Activated CD4-positive, alpha-beta T cell treated with anti-CD3 and anti-CD28 coated beads, Interleukin-2, amount 50 U/mL, for 4 hours (primary cell): ENCODE measurements around the gene PLEKHG2.

Experiments
- DNase-seq, 2 experiments: peaks; one replicate each; pipeline ENCODE4 v3.0.0-alpha.2; 2020

Gene PLEKHG2

GRCh38 chr19:39420769-39421168, 8.3 kb downstream of the PLEKHG2 start:
- no peak for DNase-seq

GRCh38 chr19:39422020-39422419, 9.6 kb downstream of the PLEKHG2 start:
- no peak for DNase-seq

GRCh38 chr19:39423258-39424086, 11.0 kb downstream of the PLEKHG2 start:
- DNase-seq: no peak

- DNase-seq: no peak
Measured at GRCh38 chr19:39424934-39425333, 12.5 kb downstream of the PLEKHG2 start.

GRCh38 chr19:39425744-39426143, 13.3 kb downstream of the PLEKHG2 start:
- no peak for DNase-seq

- DNase-seq: no peak
Measured at GRCh38 chr19:39426170-39426569, 13.7 kb downstream of the PLEKHG2 start.

- no peak for DNase-seq
Measured at GRCh38 chr19:39427707-39428106, 15.2 kb downstream of the PLEKHG2 start.

- DNase-seq: no peak
Measured at GRCh38 chr19:39428283-39429112, 16.0 kb downstream of the PLEKHG2 start.

- DNase-seq: peak; percentile 49 to 61
Measured at GRCh38 chr19:39430675-39431593, 18.5 kb downstream of the PLEKHG2 start.

- DNase-seq: no peak
Measured at GRCh38 chr19:39432677-39433025, 20.2 kb downstream of the PLEKHG2 start.

GRCh38 chr19:39433480-39434079, 21.1 kb downstream of the PLEKHG2 start:
- no peak for DNase-seq

GRCh38 chr19:39434123-39435076, 21.9 kb downstream of the PLEKHG2 start:
- DNase-seq: no peak

- DNase-seq: peak; percentile 99 to 100
Measured at GRCh38 chr19:39435499-39436349, 23.3 kb downstream of the PLEKHG2 start, which contains the start of gene RPS16. TSS of gene RPS16 (minus strand) at chr19:39435949. CDS start at chr19:39435895, 54 bp downstream.

GRCh38 chr19:39436350-39436716, 23.9 kb downstream of the PLEKHG2 start:
- no peak for DNase-seq

GRCh38 chr19:39438270-39438934, 25.9 kb downstream of the PLEKHG2 start:
- DNase-seq: no peak

- DNase-seq: no peak
Measured at GRCh38 chr19:39444598-39445195, 32.2 kb downstream of the PLEKHG2 start.

- DNase-seq: peak; percentile 97 to 98
Measured at GRCh38 chr19:39445196-39446111, 33.0 kb downstream of the PLEKHG2 start, which contains the start of gene SUPT5H. TSS of gene SUPT5H (plus strand) at chr19:39445582. CDS start at chr19:39445891, 309 bp downstream.
